HPDE6-E6E7 (cell line): ENCODE data around the gene TSPO2.

Experiments
- DNase-seq: peaks from one replicate; pipeline ENCODE4 v3.0.0; 2011; ENCODE audit warnings: missing footprints; ENCODE audit errors: extremely low spot score

The TSPO2 gene

DNA sequence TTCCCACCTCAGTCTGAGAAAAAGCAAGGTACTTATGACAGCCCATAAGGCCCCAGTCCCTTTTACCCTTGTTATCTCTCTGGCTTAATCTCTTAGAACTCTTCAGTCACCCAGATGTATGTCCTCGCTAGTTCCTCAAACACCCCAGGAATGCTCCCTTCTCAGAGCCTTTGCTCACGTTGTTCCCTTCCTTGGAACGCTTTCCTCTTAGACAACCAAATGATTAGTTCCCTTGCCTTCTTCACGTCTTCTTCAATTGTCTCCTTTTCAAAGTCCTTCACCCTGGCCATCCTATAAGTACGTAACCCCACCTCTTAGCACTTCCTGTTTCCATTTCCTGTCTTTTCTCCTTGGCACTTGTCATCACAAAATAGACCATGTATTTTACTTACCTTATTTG lies 9.6 kb downstream of the TSPO2 start:
- DNase-seq: no peak

DNA sequence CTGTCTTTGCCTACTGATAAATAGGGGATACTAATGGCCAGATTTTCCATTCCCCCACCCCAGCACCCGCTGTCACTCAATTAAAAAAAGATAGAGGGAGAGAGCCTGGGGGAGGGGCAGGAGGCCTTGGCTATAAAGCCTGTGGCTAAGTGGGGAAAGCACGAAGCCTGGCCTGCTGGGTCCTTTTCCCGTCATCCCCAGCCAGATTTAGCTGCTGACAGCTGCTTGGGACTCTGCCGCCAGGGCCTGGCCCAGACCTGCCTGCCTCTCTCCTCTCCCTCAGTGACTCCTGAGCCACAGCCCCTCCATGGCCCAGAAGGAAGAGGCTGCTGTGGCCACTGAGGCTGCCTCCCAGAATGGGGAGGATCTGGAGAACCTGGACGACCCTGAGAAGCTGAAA lies 10.8 kb downstream of the TSPO2 start, which contains the start of gene APOBEC2:
Gene APOBEC2 (plus strand): TSS at position 162 of the 400 bp plus-strand sequence. CDS start 146 bp downstream, at position 308.
- DNase-seq: no peak

DNA sequence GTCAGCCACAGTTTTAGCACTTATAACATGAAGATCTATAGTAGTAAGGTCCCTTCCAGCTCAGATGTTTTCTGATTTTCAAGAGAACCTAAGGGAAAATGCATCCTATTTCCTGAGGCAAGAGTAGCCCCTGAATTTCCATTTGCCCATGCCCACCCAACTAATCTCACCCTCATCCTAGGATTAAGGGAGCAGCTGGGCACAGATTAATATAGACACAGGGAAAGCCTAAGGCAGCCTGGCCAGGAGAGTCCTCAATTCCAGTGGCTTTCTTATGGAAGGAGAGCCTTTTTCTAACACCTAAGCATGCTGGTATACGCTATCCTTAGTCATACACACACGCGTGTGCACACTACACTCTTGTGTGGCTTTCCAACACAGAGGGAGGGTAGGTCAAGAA lies 12.2 kb downstream of the TSPO2 start:
- DNase-seq: no peak

DNA sequence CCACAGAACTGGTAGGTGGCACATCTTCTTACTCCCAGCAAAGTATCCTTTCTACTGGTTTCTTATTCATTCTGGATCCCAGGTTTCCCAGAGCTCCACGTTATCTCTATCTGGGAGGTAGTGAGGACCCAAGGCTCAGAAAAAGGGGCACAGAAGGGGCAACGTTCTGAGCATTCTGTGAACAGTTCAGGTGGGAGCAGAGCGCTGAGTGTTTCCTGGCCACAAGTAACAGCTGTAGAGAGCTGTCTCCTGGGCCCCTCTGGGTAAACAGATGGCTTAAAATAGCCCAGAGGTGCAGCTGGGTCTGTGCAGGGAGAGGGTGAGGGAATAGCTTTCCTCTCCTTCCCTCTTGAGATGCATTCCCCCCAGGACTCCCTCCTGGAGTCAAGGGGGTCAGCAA lies 12.9 kb downstream of the TSPO2 start:
- DNase-seq: no peak

DNA sequence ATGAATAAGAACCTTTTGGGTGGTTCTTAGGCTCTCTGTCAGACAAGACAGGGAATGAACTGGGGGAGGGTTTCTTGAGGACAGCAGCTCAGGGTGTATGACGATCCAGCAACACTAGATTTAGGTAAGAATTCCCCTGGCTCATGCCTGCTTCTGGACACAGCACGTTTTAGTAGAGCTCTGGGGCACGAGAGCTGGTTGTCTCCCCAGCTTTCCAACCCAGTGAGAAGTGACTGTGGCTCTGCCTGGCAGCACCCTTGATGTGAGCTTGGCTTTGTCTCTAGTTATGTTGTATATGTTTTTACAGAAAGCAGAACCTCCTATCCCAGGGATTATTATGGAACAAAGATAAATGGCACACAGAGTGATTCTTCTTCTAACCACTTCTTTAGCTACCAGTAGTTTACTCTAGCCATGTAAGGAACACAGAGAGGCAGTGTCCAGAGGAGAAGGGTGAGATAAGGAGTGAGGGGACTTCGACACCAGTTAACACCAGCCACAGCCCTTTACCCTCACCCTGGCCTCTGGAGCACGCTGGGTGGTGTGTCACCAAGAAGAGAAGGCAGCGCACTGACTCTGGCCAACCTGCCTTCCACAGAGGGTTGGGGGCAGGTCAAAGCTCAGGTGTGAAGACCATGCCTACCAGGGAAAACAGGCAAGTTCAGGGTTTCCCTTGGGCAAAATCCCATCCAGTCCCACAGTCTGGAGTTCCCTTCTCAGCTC lies 14.7 kb downstream of the TSPO2 start:
- no peak for DNase-seq

DNA sequence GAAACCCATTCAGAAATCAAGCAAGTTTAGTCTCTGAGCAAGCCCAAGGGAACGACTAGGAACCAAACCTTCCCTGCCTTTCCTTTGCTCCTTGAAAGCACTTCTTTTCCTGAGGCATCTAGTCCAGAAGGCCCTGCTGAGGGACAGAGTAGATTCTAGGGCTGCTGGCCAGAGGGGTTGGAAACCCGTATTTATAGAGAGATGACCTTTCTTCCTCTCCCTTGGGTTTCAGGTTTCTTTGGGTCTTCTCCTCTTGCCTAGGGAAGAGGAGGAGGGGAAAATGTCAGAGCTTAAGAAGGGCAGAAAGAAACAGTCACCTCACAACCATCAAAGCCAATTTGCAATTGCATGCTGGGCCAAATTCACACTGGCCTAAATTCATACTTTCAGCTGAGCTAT lies 16.5 kb downstream of the TSPO2 start:
- DNase-seq: no peak

DNA sequence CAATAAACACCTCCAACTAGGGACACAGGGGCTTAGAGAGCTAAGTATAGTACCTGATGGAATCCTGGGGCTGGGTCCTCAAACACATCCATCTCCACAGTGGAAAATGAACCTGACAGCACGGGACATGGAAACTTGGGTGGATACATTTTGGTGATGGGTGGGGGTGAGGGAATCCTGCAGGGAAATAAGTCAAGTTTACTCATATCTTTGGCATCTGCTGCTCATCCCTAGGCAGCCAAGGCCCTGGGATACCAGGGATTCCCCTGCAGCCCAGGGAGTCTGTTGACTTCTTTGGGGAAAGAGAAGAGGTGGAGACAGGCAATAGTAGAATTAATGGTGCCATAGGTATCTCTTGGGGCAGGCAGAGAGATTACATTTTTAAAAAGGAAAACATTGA lies 17.3 kb downstream of the TSPO2 start:
- no peak for DNase-seq

DNA sequence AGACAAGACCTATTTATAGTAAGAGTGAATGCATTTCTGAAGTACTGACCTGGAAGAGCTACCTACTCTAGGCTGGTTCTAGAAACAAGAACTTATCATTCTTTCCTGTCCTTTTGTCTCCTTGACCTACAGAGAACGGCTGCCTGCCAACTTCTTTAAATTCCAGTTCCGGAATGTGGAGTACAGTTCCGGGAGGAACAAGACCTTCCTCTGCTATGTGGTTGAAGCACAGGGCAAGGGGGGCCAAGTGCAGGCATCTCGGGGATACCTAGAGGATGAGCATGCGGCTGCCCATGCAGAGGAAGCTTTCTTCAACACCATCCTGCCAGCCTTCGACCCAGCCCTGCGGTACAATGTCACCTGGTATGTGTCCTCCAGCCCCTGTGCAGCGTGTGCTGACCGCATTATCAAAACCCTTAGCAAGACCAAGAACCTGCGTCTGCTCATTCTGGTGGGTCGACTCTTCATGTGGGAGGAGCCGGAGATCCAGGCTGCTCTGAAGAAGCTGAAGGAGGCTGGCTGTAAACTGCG lies 19.0 kb downstream of the TSPO2 start:
- no peak for DNase-seq

DNA sequence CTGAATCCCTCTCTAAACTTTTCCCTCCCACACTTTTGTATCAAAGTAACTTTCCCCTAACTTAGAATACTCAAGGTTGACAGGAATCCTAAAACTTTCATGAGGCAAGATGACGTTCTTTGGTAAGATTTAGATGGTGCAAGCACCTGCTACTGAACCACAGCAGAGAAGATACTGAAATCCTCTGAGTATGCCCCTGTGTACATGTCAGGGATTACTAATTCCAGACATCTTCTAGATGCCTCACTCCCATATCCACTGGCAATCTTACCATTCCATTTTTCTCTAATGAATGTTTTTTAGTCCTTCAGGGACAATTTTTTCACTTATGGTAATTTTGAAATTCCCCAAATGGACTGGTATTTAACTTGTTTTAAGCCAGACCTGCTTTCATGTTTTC lies 19.8 kb downstream of the TSPO2 start:
- no peak for DNase-seq

DNA sequence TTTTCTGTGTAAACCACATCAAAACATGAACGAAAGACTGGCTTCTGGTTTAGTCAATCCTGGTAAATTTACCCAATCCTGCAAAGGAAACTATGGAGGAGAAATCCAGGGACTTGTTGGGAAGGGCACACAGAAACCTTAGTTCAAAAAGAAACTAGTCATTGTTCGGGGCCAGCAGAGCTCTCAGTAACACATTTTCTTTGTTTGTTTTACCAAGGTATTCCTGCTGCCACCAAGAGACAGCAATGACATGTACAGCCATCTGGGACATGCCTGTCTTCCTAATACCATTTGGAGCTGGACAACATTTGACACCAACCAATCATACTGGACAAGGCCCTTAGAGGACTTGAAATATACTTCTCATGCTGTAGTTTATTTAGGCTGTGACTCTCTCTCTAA lies 21.6 kb downstream of the TSPO2 start:
- DNase-seq: no peak

DNA sequence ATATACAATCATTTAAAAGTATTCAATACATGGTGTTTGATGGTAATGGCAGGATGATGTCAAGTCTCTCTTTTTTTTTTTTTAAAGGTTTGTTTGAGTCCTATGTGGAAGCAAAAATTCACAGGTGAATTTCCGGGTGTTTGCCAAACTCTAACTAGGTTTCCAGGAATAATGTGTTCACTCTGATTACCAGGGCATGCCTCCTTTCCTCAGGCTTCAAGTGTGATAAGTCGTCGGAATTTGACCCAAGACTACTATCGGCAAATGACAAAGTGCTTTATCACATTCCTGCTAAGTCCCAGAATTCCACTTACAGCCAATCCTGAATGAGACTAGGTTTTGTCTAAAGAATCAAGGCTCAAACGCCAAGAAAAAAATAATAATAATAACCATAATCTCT lies 22.6 kb downstream of the TSPO2 start:
- DNase-seq: no peak

DNA sequence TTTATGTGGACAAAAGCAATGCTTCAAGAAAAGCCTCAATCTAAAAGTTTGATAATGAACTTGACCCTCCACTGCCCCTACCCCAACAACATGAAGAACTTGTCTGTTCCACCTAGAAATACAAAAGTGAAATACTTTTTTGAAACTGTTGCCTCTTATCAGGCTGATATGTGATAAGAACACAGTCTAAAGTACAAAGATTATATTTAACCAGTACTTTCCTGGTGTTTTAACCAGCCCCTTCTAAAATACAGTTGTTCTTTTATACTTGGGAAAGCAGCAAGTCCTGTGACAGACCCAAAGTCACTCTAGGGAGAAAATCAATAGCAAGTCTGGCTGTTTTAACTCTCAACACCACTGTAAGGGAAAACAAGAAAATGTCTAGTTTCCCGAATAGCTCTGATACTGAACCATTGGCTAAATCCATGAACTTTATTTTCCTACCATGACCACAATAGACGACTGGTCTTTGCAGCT lies 23.3 kb downstream of the TSPO2 start:
- no peak for DNase-seq

DNA sequence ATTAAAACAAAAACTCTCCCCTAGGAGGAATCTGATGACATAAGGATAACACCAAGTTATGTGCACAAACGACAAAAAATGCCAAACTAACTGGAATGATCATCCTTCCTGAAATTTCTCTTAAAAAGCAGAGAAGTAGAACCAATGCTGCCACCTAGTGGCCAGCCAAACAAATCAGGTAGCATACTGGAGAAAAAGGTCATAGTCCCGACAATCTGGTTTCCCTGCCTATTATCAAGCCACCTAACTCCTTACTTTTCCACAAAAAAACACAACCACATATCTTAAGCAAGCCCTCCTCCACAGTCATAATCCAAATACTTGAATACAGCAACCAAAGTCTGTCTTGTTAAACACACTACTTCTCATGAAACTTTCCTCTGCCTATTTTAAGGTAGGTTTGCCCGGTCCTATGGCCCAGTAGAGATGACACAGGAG lies 24.6 kb downstream of the TSPO2 start:
- no peak for DNase-seq

DNA sequence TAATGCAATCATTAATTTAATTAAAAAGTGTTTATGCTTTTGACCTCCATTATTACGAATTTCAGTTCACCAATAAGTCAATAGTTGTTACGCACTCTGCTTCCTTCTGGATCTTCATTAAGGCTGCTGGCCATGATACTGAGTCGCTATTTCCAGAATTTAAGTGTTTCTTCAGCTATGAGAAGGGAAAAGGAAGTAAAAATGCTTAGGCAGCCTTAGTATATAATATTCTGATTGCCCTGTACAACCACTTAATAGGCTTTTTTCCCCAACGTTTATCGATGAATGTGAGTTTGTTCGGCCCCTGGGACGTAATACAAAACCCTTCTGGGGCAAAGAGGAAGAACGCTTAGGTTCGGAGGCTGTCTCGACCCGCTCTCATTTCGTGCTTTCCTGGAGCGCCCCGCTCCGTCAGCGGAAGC lies 29.2 kb downstream of the TSPO2 start:
- no peak for DNase-seq

DNA sequence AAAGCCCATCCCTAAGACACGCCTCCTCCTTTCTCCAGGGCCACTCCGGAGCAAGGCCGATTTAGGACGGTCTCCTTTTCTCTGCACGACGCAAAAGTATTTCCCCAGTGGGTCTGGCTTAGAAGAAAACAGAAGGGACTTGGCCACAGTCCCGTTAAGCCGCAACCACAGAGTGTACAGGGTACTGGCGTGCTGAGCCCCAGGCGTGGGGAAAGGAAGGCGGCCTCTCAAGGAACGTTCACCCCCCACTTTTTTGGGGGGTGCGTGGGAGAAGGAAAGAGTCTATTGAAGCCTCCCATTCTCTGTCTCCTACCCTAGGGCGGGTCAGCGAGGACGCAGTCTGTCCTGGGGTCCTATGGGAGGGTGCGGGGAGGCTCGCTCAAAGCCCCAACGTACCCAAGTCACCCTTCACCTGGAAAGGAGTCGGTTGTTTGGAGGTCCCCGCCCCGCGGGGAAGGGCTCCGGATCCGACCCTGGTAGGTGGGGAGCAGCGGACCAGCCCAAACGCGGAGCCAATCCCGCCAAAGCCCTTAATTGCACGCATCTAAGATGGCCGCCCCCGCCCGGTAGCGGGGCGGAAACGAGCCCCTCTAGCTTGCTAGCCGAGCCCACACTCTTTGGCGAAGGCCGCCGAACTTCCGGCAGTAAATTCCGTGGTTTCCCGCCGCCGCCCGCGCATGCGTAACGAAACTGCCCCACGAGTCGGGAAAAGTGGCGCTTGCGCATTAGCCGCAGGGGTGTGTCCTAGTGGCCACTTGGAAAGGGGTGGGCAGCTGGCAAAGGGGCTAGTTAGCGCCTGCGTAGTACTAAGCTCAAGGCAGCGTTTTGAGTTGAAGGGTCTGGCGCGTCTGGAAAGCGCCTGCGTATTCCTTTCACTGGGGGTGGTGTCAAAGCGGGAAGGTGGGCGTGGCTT lies 29.9 kb downstream of the TSPO2 start, which contains the start of gene OARD1:
Gene OARD1 (minus strand): TSS at position 434 of the 913 bp plus-strand sequence. CDS start 722 bp downstream, outside the sequence.
- peak; percentile 89 for DNase-seq

DNA sequence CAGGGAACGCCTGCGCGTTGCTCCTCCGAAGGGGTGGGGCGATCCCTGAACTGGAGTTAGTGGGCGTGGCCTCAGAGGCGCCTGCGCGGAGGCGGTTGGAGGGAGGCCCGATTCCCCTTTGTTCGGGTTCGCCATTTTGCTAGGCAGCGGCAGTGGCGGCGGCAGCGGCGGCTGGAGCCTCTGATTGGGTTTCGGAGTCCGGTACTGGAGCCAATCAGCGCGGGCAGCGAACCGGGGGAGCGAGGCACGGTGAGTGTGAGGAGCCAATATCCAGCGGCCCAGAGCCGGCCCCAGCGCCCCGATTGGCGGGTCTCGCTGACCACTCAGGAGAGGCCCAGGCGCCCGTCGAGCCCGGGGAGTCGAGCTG lies 30.6 kb downstream of the TSPO2 start, which contains the start of gene NFYA:
Gene NFYA (plus strand): TSS at position 139 of the 367 bp plus-strand sequence. CDS start 6,116 bp downstream, outside the sequence.
- DNase-seq: peak; percentile 92

DNA sequence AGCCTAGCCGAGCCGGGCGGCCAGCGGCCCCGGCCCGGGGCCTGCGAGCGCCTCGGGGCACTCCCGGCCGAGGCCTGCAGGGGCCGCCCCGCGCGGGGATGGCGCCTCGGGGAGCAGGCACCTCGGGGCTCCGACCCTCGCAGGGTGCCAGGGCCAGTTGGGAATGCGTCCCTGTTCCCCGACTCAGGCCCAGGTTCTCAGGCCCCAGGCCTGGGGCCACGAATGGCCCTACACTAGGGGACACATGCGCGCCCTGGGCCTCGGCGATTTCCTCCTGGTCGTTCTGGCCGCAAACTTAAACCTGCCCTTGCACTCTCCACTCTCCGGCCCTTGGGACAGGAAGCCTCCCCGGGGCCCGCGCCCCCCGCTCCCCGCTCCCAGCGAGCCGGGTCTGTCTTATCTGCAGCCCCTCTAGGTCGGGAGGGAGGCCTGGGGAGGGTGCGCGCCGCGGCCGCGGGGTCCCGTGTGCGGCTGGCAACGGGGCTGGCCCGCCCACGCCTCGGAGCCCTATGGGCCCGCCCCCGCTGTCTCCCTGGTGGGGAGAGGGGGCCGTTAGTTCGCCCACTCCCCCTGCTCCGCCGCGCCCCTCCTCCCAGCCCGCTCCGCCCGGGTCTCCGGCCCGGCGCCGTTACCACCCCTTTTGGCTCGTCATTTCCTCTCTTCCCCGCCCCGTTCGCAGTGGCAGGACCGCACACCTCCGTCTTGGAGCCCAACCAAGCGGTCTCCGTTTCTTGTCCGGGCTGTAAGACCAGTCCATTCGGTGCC lies 31.1 kb downstream of the TSPO2 start:
- DNase-seq: peak; percentile 69

DNA sequence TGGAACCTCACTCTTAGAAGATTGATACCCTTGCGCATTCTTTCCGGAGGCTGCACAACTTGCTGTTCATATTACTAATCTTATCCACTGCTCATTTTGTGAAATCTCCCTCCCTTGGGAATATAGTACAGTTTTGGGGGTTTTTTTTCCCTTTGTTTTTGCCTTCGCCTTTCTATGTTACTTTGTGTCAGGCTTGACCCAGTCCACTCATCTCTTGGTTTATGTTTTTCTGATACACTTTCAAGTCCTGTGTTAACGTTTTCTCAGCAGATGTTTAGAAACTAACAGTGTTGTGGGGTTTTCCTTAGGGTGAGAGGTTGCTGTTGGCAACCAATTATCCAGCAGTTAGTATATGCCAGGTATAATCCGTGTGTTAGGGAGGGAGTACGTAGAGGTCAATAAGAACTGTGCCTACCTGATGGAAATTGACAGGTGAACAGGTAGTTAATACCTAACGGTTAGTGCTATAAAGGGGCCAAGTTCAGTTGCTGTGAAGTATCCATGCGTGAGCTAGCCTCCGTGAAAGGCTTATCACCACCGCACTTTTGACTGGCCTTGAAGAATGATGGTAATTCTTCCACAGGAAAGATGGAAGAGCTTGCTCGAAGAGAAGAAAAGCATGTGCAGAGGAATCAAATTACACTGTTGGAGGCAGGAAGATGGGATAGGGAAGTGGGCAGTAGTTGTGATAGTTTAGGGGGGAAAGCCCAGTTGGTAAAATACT lies 31.9 kb downstream of the TSPO2 start:
- DNase-seq: no peak

DNA sequence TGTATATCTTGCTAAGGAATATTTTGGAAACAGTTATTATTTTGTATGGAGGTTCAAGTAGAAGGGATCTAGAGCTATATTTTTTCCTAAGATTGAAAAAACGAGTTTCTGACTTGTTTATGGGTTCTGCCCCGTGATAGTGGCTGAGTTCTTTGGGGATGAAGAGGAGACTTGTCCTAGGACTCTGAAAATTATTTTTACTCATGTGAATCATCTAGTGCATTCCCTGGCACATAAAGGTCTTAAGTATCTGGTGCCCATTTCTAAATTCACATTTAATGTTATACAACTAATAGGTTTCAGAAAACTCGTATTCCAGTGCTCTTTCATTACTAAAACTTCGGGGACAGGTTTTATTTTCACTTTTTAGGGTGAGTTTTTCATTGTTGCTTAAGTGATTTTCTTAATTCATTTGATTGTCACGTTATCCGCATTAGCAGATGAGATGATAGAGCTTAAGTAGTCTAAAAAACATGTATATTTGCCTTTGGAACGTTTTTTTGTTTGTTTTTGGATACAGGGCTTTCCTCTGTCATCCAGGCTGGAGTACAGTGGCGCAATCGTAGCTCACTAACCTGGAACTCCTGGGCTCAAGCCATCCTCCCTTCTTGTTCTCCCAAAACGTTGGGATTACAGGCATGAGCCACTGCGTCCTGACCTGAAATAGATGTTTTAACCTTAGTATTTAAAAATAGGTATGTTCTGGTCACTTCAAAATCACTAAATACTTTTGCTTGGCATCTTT lies 32.6 kb downstream of the TSPO2 start:
- DNase-seq: no peak
